GM12801 (cell line): Measurements from ENCODE around the gene HLTF.

Experiments
- CTCF ChIP-seq: IDR thresholded peaks from one replicate; pipeline ENCODE4 v1.5.1; 2011; ENCODE audit warnings: control low read depth; ENCODE audit not compliant: insufficient read length; ENCODE audit errors: extremely low read depth

HLTF gene

GRCh38 chr3:149101154-149101553 is 14.8 kb upstream of the HLTF start:
- TF ChIP-seq CTCF, result no peak

GRCh38 chr3:149095487-149095886 is 9.2 kb upstream of the HLTF start:
- no peak for TF ChIP-seq CTCF

- TF ChIP-seq CTCF, result no peak
Observed at GRCh38 chr3:149091983-149092382, 5.7 kb upstream of the HLTF start.

- no peak for TF ChIP-seq CTCF
Observed at GRCh38 chr3:149090907-149091306, 4.6 kb upstream of the HLTF start.

- no peak for TF ChIP-seq CTCF
Observed at GRCh38 chr3:149090461-149090860, 4.1 kb upstream of the HLTF start.

- no peak for TF ChIP-seq CTCF
Observed at GRCh38 chr3:149089395-149089794, 3.1 kb upstream of the HLTF start.

GRCh38 chr3:149087208-149087607 is 875 bp upstream of the HLTF start:
- TF ChIP-seq CTCF, result no peak

GRCh38 chr3:149085828-149086231 is 503 bp downstream of the HLTF start:
- TF ChIP-seq CTCF, result no peak
